Fibroblast of the aortic adventitia (primary cell): ENCODE measurements around the gene TRAF3IP1. TPM values are rescaled to one million over a fixed set of nuclear protein-coding genes. Genes with fewer than 3 reads are reported as not detected.

ENCODE experiments used
- DNase-seq: peaks from one replicate; pipeline ENCODE4 v3.0.0-alpha.2; 2010; ENCODE audit warnings: low read depth
- H3K4me3 ChIP-seq: 2 replicates; pipeline ENCODE4 v1.5.1; 2011; ENCODE audit warnings: low read depth, mild to moderate bottlenecking, control low read depth, low read length, moderate library complexity
- total RNA-seq: library from RNA; depleted of rRNA; stranded (reverse); fragments of >200 nt; gene quantifications from 2 replicates; pipeline ENCODE4 v1.2.3, GENCODE V29; 2012; ENCODE audit warnings: low replicate concordance
- TF ChIP-seq, protein P1 (sequence below): IDR thresholded peaks from 2 replicates; pipeline ENCODE4 v1.5.1; 2011; ENCODE audit warnings: mild to moderate bottlenecking, low read length, control low read depth, inconsistent platforms; ENCODE audit not compliant: insufficient read depth

The TRAF3IP1 gene
- total RNA-seq, 1 donor = 8.4 TPM

- no peak for DNase-seq
- TF ChIP-seq, protein P1, sequence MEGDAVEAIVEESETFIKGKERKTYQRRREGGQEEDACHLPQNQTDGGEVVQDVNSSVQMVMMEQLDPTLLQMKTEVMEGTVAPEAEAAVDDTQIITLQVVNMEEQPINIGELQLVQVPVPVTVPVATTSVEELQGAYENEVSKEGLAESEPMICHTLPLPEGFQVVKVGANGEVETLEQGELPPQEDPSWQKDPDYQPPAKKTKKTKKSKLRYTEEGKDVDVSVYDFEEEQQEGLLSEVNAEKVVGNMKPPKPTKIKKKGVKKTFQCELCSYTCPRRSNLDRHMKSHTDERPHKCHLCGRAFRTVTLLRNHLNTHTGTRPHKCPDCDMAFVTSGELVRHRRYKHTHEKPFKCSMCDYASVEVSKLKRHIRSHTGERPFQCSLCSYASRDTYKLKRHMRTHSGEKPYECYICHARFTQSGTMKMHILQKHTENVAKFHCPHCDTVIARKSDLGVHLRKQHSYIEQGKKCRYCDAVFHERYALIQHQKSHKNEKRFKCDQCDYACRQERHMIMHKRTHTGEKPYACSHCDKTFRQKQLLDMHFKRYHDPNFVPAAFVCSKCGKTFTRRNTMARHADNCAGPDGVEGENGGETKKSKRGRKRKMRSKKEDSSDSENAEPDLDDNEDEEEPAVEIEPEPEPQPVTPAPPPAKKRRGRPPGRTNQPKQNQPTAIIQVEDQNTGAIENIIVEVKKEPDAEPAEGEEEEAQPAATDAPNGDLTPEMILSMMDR = no peak
- H3K4me3 ChIP-seq = no peak overlapping the region
These were observed 87.2 kb downstream of the TRAF3IP1 start for GRCh38 chr2:238407566-238407965.

DNA sequence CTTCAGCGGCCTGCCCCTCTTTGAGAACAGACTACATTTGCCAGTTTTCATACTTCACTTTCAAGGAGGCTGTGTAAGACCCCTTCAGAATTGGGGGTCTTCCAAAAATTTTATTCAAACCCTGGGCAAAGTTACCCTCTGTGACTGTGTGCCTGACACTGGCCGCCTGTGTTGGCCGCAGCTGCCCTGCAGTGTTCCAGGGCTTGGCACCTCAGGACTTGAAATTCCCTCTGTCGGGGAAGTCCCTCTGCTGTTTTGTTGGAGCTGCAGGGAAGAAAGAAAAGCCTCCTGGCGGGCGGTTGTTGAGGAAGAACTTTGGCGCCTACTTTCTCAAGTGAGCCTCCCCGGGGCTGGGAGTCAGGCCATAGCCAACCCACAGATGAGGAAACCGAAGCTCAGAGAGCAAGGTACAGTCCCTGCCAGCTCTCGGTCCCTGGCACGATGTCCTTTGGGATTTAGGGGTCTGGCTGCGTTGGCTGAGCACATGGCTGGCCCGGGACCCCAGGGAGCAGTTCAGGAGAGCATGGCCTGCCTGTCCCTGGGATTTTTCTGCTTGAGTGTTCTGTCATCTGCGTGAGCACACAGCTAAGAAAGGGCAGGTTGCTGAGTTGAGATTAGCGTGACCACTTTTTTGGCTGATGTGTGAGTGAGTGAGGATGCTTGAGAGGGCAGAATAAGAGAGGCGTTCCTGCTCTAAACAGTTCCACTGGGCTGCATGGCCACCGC, 88.5 kb downstream of the TRAF3IP1 start:
- TF ChIP-seq, protein P1 = no peak
- peak; percentile 39 for DNase-seq
- no peak overlapping the region for H3K4me3 ChIP-seq

DNA sequence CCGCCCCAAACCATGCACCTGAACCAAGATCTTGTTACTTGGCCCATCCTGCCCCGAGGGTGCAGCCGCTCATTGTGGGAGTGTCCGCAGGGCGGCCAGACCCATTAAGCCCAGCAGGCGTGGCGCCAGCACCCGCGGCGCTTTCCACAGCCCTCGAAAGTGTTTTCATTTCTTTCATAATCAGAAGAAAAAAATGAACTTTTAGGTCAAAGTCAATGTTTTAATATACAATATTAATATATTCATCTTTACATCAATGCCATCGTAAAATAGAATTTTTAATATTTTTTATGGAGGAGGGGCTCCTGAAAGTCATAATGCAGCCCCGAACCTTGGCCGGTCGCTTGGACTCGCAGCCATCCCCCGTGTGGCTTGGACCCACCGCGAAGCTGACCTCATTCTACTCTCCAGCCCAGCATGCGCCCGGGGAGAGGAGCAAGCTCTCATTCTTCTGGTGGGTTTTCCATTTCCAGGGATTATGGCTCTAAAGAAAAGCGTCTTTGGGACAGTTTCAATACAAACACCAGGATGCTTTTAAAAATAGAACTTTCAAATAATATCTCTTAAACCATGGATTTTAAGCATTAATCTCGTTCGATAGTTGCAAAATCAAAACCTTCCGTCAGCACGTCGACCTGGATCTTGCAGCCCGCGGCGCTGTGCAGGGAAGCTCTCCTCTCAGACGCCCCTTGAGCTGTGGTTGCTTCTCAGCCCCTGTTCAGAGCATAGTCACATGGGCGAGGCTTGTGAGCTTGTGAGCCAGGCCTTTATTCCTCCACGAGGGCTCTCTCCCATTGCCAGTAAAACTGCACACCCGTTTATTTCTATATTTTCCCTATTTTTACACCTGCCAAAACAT, 89.3 kb downstream of the TRAF3IP1 start:
- no peak overlapping the region for H3K4me3 ChIP-seq
- TF ChIP-seq, protein P1 = no peak
- peak; percentile 28 for DNase-seq

- no peak for DNase-seq
- no peak overlapping the region for H3K4me3 ChIP-seq
- TF ChIP-seq, protein P1 = no peak
These were observed 91.9 kb downstream of the TRAF3IP1 start for GRCh38 chr2:238412067-238412767.

- DNase-seq = no peak
- TF ChIP-seq, protein P1 = no peak
- no peak overlapping the region for H3K4me3 ChIP-seq
These were observed 93.0 kb downstream of the TRAF3IP1 start for GRCh38 chr2:238413368-238413767.

GRCh38 chr2:238415036-238415764, 94.9 kb downstream of the TRAF3IP1 start:
- no peak for DNase-seq
- TF ChIP-seq, protein P1 = no peak
- H3K4me3 ChIP-seq = no peak overlapping the region
